K562 (cell line): ENCODE data around the gene NAT14. TPM values are rescaled to one million over a fixed set of nuclear protein-coding genes. Genes with fewer than 3 reads are reported as not detected.

Experiments
- BHLHE40 ChIP-seq: IDR thresholded peaks from 2 replicates; pipeline ENCODE4 v1.6.1; 2011; ENCODE audit warnings: low read length, improper control_type of control experiment
- CREBBP ChIP-seq: IDR thresholded peaks from one replicate; pipeline ENCODE4 v1.6.1; 2012; ENCODE audit warnings: low read depth, mild to moderate bottlenecking, control low read depth, inconsistent platforms, low read length
- ELF2 ChIP-seq: fragments of 250-450 bp; sonication (Bioruptor Pico); IDR thresholded peaks from 2 replicates; pipeline ENCODE4 v1.5.0; 2021; ENCODE audit warnings: mild to moderate bottlenecking
- ESRRA ChIP-seq: fragments of 450-650 bp; IDR thresholded peaks from 2 replicates; pipeline ENCODE4 v1.6.1; 2014; ENCODE audit warnings: low read depth, mild to moderate bottlenecking, moderate library complexity, borderline replicate concordance
- ETV1 ChIP-seq: fragments of 450-650 bp; conservative IDR thresholded peaks from 2 replicates; pipeline ENCODE4 v1.6.1; 2016; ENCODE audit warnings: missing genetic modification characterization, control low read depth, low read depth, missing compliant biosample characterization
- FOSL1 ChIP-seq: fragments of 200-800 bp; sonication (Bioruptor generic); conservative IDR thresholded peaks from 2 replicates; pipeline ENCODE4 v1.6.1; 2016; ENCODE audit warnings: missing genetic modification characterization, missing compliant biosample characterization
- HNRNPUL1 ChIP-seq: fragments of 200-400 bp; formaldehyde crosslinking; IDR thresholded peaks from 2 replicates; pipeline ENCODE4 v1.6.1; 2017; ENCODE audit warnings: low read length
- KLF10 ChIP-seq: fragments of 250-450 bp; sonication (Bioruptor Pico); IDR thresholded peaks from 2 replicates; pipeline ENCODE4 v1.6.1; 2021; ENCODE audit warnings: matching md5 sums
- MCM3 ChIP-seq: fragments of 450-650 bp; IDR thresholded peaks from 2 replicates; pipeline ENCODE4 v1.6.1; 2016
- NFE2 ChIP-seq: IDR thresholded peaks from 2 replicates; pipeline ENCODE4 v1.6.1; 2014; ENCODE audit warnings: antibody characterized with exemption, low read depth
- NFE2L1 ChIP-seq: fragments of 450-650 bp; IDR thresholded peaks from 2 replicates; pipeline ENCODE4 v1.6.1; 2016; ENCODE audit warnings: missing genetic modification characterization, low read depth, mild to moderate bottlenecking, missing compliant biosample characterization, moderate library complexity, borderline replicate concordance
- NR2F6 ChIP-seq: fragments of 450-650 bp; formaldehyde crosslinking; IDR thresholded peaks from 2 replicates; pipeline ENCODE4 v1.4.0; 2020; ENCODE audit warnings: mild to moderate bottlenecking
- POLR3G ChIP-seq: IDR thresholded peaks from 2 replicates; pipeline ENCODE4 v1.6.1; 2011; ENCODE audit not compliant: insufficient read length, insufficient replicate concordance; ENCODE audit errors: extremely low read depth
- PRPF4 ChIP-seq: fragments of 200-400 bp; formaldehyde crosslinking; IDR thresholded peaks from one replicate; pipeline ENCODE4 v1.6.1; 2017; ENCODE audit warnings: low read length, low read depth, mild to moderate bottlenecking; ENCODE audit not compliant: insufficient read depth, poor library complexity, severe bottlenecking
- TAF1 ChIP-seq: IDR thresholded peaks from 2 replicates; pipeline ENCODE4 v1.6.1; 2011; ENCODE audit warnings: mild to moderate bottlenecking, low read length, moderate library complexity; ENCODE audit not compliant: insufficient read depth, control insufficient read depth, severe bottlenecking; ENCODE audit errors: extremely low read depth
- TCF3 ChIP-seq: sonication (generic); formaldehyde crosslinking; IDR thresholded peaks from 2 replicates; pipeline ENCODE4 v1.4.0; 2020; ENCODE audit warnings: mild to moderate bottlenecking, missing genetic modification reagents
- TCFL5 ChIP-seq: fragments of 250-450 bp; sonication (Bioruptor Pico); conservative IDR thresholded peaks from 2 replicates; pipeline ENCODE4 v1.6.1; 2021; ENCODE audit warnings: mild to moderate bottlenecking, moderate library complexity, matching md5 sums
- TFAP4 ChIP-seq: sonication (generic); formaldehyde crosslinking; IDR thresholded peaks from 2 replicates; pipeline ENCODE4 v1.8.0; 2022; ENCODE audit warnings: missing genetic modification reagents, mild to moderate bottlenecking, moderate library complexity, borderline replicate concordance
- ZFP91 ChIP-seq: sonication (generic); formaldehyde crosslinking; IDR thresholded peaks from 2 replicates; pipeline ENCODE4 v1.8.0; 2022; ENCODE audit warnings: mild to moderate bottlenecking, missing genetic modification reagents
- ZNF224 ChIP-seq: sonication (generic); formaldehyde crosslinking; IDR thresholded peaks from 2 replicates; pipeline ENCODE4 v1.8.0; 2022; ENCODE audit warnings: mild to moderate bottlenecking, missing genetic modification reagents
- ZNF232 ChIP-seq: sonication (generic); formaldehyde crosslinking; IDR thresholded peaks from 2 replicates; pipeline ENCODE4 v1.8.0; 2022; ENCODE audit warnings: mild to moderate bottlenecking, missing genetic modification reagents
- ZNF324 ChIP-seq: fragments of 250-450 bp; sonication (Bioruptor Pico); IDR thresholded peaks from 2 replicates; pipeline ENCODE4 v1.4.0; 2020; ENCODE audit warnings: mild to moderate bottlenecking
- ZNF584 ChIP-seq: fragments of 200-800 bp; sonication (Bioruptor generic); IDR thresholded peaks from 2 replicates; pipeline ENCODE4 v1.6.1; 2016; ENCODE audit warnings: low read depth, mild to moderate bottlenecking, missing genetic modification characterization, missing compliant biosample characterization
- ZNF764 ChIP-seq: fragments of 250-450 bp; sonication (Bioruptor Pico); IDR thresholded peaks from 2 replicates; pipeline ENCODE4 v1.4.0; 2020; ENCODE audit warnings: low read depth, mild to moderate bottlenecking, moderate library complexity
- polyA plus RNA-seq, 8 experiments: library from polyadenylated mRNA; depleted of rRNA in 4 of 8; stranded (reverse) in 5 of 8; unstranded in 3 of 8; fragments of >200 nt; fragmentation: Nextera tagmentation in 2 of 8; fragmentation: Illumina TruSeq in 1 of 8; extraction: Ambion mirVana in 2 of 8; extraction: Trizol in 1 of 8; gene quantifications; 2 replicates each; pipeline versions ENCODE4 v1.2.1 to v1.2.3, GENCODE V29; 2011 to 2014; ENCODE audit warnings: inconsistent platforms in 1 of 8, missing spikeins in 1 of 8
- total RNA-seq, 7 experiments: library from RNA; depleted of rRNA in 6 of 7; stranded (reverse); fragments of >200 nt in 6 of 7; fragmentation: Illumina TruSeq in 2 of 7; extraction: Trizol in 2 of 7; gene quantifications; 2 replicates each; pipeline versions ENCODE4 v1.2.1 to v1.2.3, GENCODE V29; 2011 to 2021; ENCODE audit warnings: low replicate concordance in 1 of 7
- TF ChIP-seq, protein P1 (sequence below): fragments of 250-450 bp; sonication (Bioruptor Pico); IDR thresholded peaks from 2 replicates; pipeline ENCODE4 v1.4.0; 2020; ENCODE audit warnings: mild to moderate bottlenecking

Gene NAT14
- total and polyA plus RNA-seq, 9 of the 15 experiments (the other 6 are each of a cell fraction or from before 2014, with no cell fraction given): 2.4 to 77.0 (median 26.7) TPM

- TF ChIP-seq ZFP91 (CRISPR knock-in tag): no peak
- no peak for TF ChIP-seq MCM3
- TF ChIP-seq PRPF4: no peak
- no peak for TF ChIP-seq TCFL5 (CRISPR knock-in tag)
- no peak for TF ChIP-seq HNRNPUL1
- no peak for TF ChIP-seq ZNF224
- TF ChIP-seq NFE2: no peak
- TF ChIP-seq ELF2 (CRISPR knock-in tag): no peak
- TF ChIP-seq ZNF764 (CRISPR knock-in tag): no peak
- TF ChIP-seq NFE2L1: no peak
- TF ChIP-seq ETV1: 0 out of 2 replicates have a peak, but pooled peaks have one; percentile 17
- no peak for TF ChIP-seq CREBBP
- 0 out of 2 replicates have a peak, but pooled peaks have one; percentile 14 for TF ChIP-seq FOSL1 (tag)
- no peak for TF ChIP-seq ZNF232
- peak; percentile 76 for TF ChIP-seq TFAP4
- peak; percentile 32 for TF ChIP-seq BHLHE40
- no peak for TF ChIP-seq ESRRA
- TF ChIP-seq ZNF324 (CRISPR knock-in tag): no peak
- no peak for TF ChIP-seq ZNF584 (CRISPR knock-in tag)
- no peak for TF ChIP-seq NR2F6 (CRISPR knock-in tag)
- TF ChIP-seq TAF1: no peak
- TF ChIP-seq POLR3G: no peak
- TF ChIP-seq, protein P1, sequence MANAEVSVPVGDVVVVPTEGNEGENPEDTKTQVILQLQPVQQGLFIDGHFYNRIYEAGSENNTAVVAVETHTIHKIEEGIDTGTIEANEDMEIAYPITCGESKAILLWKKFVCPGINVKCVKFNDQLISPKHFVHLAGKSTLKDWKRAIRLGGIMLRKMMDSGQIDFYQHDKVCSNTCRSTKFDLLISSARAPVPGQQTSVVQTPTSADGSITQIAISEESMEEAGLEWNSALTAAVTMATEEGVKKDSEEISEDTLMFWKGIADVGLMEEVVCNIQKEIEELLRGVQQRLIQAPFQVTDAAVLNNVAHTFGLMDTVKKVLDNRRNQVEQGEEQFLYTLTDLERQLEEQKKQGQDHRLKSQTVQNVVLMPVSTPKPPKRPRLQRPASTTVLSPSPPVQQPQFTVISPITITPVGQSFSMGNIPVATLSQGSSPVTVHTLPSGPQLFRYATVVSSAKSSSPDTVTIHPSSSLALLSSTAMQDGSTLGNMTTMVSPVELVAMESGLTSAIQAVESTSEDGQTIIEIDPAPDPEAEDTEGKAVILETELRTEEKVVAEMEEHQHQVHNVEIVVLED: no peak
- peak; percentile 69 for TF ChIP-seq TCF3 (CRISPR knock-in tag)
- TF ChIP-seq KLF10 (CRISPR knock-in tag): no peak
Measured at GRCh38 chr19:55508120-55508519, 23.1 kb downstream of the NAT14 start (continued).
